Skeletal muscle cell (primary cell): ENCODE results near the gene PNP.
"Not testable (repeated sequence)": the region's sequence is repeated elsewhere in the genome, so short reads cannot be mapped to it uniquely, and the experiment has no call there.

Experiments
- DNase-seq: peaks from one replicate; pipeline ENCODE4 v3.0.0-alpha.2; 2010; ENCODE audit warnings: low read depth
- H3K4me3 ChIP-seq: 2 replicates; pipeline ENCODE4 v1.5.1; 2011; ENCODE audit warnings: low read depth, mild to moderate bottlenecking, control low read depth, low read length, moderate library complexity

Gene PNP

DNA sequence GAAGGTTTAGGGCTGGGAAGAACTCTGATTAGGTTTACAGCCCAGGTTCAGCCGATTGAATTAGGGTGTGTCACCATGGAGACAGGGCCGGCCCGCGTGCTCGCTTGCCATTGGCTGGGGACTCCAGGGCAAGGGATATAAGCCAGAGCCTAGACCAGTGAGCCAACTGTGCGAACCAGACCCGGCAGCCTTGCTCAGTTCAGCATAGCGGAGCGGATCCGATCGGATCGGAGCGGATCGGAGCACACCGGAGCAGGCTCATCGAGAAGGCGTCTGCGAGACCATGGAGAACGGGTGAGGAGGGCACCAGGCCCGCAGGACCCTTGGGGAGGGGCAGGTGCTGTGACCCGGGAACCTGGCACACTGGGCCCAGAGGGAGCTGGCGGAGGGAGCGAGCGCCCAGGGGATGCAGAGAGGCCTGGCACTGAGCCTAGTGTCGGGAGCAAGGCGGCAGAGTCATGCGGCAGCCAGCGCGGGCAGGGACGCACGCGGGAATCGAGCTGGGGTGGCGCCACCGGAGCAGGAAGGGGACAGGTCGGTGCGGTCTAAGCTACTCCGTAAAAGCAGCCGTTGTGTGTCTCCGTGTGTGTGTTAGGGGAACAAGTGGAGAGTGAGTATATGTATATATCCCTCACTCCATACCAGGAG, at the start of gene PNP:
Gene PNP (plus strand): TSS at position 165 of the 648 bp plus-strand sequence. CDS start 119 bp downstream, at position 284.
- H3K4me3 ChIP-seq = peak within 1 kb of the TSS; percentile 94
- peak; percentile 60 for DNase-seq

DNA sequence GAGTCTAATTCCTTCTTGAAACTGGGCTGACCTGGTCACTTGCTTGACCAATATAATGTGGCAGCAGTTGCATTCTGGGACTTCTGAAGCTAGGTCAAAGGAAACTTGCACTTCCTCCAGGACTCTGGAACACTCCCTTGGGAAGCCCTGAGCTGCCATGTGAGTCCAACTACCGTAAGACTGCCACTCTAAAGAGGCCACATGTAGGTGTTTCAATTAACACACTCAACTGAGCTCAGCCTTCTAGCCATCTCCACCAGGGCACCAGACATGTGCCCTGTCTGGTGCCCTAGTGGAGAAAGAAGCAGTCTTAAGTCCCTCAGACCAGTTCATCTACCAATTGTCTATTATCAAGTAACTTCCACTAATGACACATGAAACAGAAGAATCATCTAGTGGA, 49.8 kb upstream of the PNP start:
- H3K4me3 ChIP-seq = no peak overlapping the region
- no peak for DNase-seq

DNA sequence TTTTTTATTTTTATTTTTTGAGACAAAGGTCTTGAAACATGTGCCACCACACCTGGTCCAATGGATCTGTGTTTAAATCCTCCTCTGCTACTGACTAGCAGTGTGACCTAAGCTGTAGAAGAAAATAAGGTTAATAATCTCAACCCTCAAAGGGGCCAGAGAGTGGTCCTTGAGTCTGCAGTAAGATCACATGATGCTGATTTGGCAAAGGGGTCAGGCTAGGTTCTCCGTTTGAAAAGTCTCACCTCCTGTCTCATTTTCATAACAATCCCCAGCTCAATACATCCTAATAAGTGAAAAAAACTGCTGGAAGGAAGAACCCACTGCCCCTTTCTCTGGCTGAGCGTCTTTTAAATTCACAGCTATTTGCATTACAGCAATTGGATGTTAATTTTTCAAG, 47.9 kb upstream of the PNP start:
- no peak overlapping the region for H3K4me3 ChIP-seq
- no peak for DNase-seq

DNA sequence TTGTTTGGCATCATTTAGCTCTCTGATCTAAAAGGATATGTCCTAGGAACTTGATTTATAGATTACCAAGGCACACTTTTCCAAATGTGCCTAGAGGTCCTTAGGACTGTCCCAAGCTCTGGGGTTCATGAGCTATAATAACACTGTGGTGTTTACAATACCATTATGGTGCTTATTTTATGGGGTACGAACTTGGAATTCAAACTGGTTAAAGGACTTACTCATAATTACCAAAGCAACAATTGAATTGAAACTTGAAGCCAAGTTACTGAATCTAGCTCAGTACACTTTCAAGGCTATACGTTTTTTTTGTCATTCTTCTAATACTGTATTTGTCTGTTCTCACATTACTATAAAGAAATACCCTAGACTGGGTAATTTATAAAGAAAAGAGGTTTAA, 46.3 kb upstream of the PNP start:
- H3K4me3 ChIP-seq = no peak overlapping the region
- DNase-seq = no peak

DNA sequence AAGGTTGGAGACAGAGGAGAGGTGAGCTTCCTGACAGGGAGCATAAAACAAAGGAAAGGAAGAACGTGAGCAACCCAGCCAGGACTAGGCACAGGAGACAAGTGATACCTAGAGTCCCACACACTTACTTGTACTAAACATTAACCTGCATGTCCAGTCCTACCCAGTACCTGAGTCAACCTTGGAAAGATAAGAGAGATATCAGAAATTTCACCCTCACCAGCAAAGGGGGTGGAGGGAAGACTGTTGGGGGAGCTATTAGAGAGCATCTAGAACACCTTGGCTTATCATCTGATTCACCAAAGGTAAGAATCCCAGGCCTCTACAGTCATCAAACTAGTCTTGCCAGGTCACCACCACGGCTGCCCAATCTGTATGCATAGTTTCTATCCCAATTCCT, 44.4 kb upstream of the PNP start:
- H3K4me3 ChIP-seq = no peak overlapping the region
- no peak for DNase-seq

DNA sequence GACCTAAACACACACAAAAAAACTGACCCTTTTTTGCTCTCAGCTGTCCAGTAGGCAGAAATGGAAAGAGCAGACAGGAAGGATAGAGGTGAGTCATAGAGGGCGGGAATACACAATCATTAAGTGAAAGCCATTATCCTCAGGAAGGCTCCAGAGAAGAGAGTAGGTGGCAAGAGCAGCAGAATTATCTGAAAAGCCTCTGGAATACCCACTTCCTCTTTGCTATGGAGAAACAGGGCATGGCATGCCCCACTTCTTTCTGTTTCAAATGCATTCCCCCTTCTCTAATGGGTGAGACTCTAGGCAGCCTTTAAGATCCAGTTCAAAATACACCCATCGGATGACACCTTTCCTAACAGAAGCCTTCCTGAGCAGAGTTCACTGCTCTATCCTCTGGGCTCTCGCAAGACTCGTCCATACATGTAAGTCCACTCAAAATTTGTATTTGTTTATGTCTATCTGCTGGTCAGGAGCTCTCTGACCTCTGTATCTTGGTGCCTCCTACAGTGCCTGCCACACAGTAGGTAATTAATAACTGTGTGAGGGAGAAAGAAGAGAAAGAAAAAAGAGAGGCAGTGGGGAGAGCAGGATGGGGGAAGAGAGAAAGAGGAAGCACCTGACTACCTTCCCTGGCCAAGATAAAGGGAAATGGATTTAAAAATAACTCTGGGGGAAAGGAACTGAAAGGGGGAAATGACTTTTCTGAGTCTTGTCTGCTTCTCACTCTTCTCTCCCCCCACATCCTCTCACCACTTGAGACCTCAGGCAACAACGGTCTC, 41.8 kb upstream of the PNP start:
- no peak for DNase-seq
- H3K4me3 ChIP-seq = no peak overlapping the region

DNA sequence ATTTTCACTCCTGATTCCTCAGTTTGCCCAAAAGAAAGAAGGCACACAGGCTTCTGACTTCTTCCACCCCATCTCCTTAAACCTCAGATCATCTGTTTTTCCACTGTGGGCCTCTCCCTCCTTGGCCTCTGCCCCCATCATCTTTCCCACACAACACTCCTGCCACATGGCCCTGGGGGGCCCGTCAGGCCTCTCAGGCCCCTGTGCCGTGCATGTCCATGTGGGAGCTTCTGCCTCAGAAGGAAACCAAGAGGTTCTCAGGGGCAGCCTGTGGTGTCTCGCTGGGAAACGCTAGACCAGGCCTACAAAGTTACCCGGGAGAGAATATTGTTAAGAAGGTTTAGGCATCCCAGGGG, 41.2 kb upstream of the PNP start:
- DNase-seq = no peak
- H3K4me3 ChIP-seq = no peak overlapping the region

DNA sequence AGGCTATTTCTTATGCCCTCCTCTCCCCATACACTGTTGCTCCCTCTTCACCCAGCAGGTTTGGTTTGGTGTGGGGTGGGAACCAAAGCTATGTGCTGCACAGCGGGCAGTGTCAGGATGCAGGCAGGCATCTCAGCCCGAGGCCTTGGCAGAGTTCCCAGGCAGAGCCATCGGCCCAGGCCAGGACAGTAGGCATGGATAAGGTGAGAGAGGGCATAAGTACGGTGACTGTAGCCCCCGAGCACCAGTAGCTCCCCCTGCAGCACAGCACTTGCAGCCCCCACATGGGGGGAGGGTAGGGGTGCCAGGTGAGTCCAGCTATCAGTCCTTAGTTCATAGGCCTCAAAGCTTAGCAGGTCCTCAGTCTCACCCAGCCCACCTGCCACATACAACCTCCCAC, 40.4 kb upstream of the PNP start:
- H3K4me3 ChIP-seq = no peak overlapping the region
- DNase-seq = no peak

DNA sequence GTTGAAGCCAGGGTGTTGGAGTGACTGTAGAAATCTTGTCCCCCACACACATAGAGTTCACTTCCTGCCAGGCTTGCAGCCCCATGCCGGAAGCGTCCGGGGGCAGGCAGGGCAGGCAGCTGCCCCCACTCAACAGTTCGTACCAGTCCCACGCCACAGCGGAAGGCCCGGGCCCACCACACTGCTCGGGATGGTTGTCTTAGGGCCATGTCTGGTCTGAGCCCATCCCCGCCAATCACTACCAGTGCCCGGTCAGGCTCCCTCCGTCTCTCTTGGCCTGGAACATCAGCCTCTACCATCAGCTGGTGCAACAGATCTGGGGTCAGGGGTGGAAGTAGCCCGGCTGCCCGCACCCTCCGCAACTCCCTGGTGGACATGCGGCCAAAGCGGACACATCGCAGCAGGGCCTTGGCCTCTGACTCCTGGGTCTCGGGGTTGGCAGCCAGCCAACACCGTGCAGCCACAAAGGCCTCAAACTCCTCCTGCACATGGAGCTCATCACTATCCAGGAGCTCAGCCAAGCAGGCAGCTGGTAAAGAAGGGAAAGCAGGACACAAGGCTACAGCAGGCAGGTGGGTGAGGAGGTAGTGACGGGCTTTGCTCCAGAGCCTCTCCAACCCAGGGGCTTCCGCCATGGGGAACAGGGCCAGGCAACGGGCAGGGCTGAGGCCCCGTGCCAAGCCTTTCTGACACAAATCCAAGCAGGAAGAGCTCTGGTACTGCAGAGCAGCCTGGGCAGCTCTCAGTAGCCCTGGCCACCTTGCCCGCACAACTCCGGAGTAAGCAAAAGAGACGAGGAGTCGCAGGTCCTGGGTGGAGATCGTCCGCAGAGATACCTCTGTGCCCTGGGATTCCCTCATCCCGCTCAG, 39.2 kb upstream of the PNP start:
- H3K4me3 ChIP-seq = no peak overlapping the region
- no peak for DNase-seq

DNA sequence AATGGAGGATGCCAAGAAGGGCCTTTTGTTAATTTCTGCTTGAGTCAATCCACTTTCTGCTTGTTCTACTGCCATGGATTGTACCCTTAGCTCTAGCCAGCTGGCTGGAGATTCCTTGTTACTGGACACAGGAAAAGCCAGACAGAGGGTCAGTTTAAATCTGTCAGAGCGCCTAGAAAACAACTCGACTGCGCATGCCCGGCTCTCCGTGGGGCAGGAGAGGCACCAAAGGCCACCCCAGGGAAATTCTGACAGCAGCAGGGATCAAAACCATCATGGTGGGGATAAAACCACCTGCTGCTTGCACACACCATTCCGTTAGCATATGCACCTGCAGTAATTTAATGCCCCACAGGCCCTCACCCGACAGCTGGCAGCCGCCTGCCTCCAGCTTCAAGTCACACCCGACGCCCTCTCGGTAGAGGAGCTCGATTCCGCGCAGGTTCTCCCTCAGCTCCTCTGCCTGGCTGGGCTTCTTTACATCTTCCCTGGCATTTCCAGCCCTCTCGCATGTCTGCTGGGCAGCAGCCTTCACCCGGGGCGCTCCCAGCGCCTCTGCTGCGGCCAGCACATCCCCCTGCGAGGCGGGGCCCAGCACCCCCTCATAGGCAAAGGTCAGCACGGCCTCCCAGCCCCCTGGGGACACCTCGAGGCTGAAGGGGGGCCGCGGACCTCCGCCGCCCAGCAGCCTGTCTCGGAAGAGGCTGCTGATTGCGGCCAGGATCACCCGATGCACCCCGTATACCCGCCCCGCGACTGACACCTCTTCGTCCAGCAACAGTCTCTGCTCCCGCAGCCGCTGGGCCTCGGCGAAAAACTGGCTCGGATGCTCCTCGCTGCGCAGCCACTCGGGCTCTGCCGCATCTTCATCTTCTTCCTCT, 34.3 kb upstream of the PNP start:
- DNase-seq = no peak
- peak overlapping the region; percentile 22 for H3K4me3 ChIP-seq

DNA sequence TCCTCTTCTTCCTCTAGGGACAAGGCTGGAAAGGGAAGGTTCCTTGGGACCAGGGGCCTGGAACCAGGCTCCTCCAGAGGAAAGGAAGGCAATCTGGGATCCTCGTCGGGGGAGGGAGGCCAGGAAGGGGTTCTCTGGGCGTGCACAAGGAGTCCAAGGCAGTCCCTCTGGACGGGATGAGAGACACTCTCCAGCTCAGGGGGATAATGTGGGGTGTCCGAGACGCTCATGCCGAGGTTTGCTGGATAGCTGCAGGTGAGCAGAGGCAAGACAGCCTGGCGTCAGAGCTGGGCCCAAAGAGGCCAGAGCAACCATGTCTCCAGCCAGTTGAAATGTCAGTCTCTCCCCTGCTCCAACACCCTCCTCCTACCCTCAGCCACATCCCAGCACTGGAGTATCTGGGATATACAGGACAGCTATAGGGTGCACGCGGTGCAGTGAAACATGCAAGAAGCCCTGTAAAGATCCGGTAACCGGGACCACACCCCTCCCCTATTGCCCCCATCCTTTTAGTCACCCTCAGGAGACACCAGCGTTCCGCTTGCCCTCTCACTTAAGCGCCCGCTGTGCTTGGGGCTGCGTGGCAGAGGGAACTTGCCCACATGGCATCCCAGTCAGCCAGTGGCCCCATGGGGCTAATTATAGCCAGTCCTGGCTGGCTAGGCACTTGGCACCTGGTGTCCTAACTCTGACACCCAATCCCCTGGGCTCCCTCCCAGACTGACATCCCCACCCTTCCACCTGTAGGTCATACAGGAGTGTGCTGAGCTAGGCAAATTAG, 33.4 kb upstream of the PNP start, which contains the start of gene KLHL33:
Gene KLHL33 (minus strand): TSS at position 585 of the 781 bp plus-strand sequence. CDS start 355 bp downstream, at position 230.
- no peak for DNase-seq
- H3K4me3 ChIP-seq = peak within 1 kb of the TSS; percentile 22

DNA sequence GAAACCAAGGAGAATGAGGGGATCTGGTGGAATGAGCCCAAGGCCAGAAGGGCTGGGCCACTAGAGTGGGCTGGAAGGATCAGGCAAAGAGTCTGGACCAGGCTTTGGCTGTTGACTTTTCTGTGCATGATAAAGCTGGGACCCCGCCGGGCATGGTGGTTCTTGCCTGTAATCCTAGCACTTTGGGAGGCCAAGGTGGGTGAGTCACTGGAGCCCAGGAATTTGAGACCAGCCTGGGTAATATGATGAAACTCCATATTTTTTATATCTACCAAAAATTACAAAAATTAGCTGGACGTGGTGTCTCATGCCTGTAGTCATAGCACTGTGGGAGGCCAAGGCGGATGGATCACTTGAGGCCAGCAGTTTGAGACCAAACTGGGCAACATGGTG, 32.8 kb upstream of the PNP start:
- peak; percentile 28 for DNase-seq

DNA sequence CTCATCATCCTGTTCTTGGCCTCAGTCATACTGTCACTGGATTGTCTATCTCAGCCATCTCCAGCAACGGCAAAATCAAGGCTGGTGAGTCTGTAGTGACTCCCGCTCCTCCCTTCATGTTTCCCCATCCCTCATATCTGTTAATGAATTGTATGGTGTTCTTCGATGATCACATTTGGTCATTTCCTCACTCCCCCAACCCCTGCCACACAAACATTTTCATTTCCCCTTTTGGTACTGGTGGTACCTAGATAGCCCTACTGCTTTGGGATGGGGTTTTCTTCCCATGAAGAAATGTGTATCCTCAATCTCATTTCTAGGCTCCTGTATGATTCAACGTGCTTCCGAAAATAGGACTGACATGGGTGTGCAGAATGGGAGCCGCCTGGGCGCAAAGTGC, 30.5 kb upstream of the PNP start:
- no peak for DNase-seq

More for the DNA sequence above, 32.8 kb upstream of the PNP start:
- H3K4me3 ChIP-seq = no peak overlapping the region

DNA sequence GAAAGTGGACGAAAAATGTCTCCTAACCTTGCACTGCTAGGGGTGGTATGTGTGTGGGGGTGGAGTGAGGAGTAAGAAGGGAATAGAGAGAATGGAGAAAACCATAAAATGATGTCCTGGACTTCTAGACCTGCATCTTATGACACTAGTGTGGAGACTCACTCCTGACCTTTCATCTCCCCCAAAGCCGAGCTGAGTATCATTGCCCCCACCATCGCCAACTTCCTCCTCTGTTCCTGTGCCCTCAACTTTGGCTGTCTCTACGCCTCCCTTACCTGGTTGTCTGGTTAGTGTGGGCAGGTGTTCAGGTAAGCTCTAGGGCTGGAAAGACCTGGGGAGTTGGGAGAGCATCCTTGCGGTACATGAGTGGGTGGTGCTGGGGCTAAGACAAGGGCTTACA, 28.7 kb upstream of the PNP start:
- H3K4me3 ChIP-seq = no peak overlapping the region
- DNase-seq = no peak

More for the DNA sequence above, 30.5 kb upstream of the PNP start:
- no peak overlapping the region for H3K4me3 ChIP-seq

DNA sequence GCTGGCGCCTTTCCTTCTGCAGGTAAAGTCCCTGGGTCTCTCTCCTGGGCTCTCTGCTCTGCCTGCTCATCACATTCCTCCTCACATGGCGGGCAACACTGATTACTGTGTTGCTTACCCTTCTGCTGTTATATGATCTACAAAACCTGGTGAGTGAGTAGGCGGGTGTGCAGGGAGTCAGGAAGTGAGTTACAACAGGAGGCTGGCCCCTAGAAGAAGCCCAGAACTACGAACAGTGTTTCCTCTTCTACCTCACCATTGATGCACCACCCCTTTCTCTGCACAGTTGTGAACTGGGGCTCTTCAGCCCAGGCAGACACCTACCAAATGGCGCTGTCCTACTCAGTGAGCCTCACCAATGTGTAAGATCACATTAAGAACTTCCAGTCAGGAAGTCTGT, 28.3 kb upstream of the PNP start:
- no peak for DNase-seq
- no peak overlapping the region for H3K4me3 ChIP-seq

DNA sequence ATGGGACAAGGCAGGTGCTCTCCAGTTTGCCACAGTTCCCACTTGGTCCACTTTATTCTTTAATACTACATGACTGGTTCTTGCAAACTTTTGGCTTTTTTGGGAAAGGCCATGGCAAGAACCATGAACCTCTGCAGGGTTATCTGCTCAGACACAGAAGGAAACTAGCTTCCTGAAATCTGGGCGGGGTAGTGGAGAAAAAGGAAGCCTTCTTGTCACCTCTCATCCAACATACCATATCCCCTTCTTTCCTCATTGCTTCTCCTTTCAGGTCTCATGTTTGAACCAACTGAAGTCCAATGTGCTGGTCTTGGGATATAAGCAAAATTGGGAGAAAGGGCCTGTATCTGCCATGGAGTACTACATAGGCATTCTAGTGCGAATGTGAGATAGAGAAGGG, 27.7 kb upstream of the PNP start:
- H3K4me3 ChIP-seq = no peak overlapping the region
- no peak for DNase-seq

DNA sequence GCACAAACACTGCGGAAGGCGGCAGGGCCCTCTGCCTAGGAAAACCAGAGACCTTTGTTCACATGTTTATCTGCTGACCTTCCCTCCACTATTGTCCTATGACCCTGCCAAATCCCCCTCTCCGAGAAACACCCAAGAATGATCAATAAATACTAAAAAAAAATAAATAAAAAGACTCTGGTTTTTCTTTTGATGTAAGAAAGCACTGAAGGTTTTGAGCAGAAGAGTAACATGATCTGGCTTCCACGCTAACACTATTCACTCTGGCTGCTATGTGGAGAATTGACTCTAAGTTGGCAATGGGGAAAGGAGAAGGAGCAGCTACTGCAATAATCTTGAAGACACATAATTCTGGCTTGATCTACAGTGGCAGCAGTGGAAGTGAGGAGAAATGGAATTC, 25.6 kb upstream of the PNP start:
- not testable (repeated sequence) for H3K4me3 ChIP-seq, DNase-seq

DNA sequence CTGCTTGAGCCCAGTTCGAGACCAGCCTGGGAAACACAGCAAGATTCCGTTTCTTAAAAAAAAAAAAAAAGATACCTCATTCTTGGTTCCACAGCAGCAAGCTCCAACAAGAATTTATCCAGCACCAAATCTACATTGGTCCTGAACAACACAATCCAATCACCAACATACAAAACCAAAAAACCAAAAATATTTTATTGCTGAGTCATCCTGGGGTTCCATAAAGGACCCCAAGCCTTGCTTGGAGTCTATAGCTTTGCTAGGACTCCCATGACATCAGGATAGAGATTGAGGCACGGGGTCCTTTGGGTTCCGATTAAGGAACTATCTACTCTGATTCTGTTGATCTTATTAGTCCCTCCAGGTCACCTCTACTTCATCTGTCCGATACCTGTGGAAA, 22.3 kb upstream of the PNP start:
- no peak overlapping the region for H3K4me3 ChIP-seq
- DNase-seq = no peak

DNA sequence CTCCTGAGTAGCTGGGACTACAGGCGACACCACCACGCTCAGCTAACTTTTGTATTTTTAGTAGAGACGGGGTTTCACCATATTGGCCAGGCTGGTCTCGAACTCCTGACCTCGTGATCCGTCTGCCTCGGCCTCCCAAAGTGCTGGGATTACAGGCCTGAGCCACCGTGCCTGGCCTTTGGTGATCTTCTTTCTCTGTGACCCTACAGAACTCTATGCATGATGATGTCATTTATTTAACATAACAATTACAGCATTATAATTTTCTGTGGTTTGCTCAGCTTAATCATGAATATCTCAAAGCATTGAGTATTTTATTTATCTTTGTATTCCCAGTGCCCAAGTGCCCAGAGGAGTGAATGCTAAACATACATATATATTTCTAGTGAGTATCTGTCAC, 16.4 kb upstream of the PNP start:
- not testable (repeated sequence) for DNase-seq

More for the DNA sequence above, 16.4 kb upstream of the PNP start:
- not testable (repeated sequence) for H3K4me3 ChIP-seq
